CD4-positive, alpha-beta T cell treated with Interleukin-15 for 1 hour (primary cell): Measurements from ENCODE around the gene ZNF658.
"Not testable (repeated sequence)": the region's sequence is repeated elsewhere in the genome, so short reads cannot be mapped to it uniquely, and the experiment has no call there.

Source experiments
- DNase-seq: peaks from one replicate; pipeline ENCODE4 v3.0.0-alpha.2; 2020

Gene ZNF658

GRCh38 chr9:66900490-66901131 is at the start of gene ZNF658:
ZNF658 (plus strand) TSS chr9:66900725; CDS start chr9:66903562, 2,837 bp downstream.
- peak; percentile 80 for DNase-seq

GRCh38 chr9:66861732-66862131 is 38.8 kb upstream of the ZNF658 start:
- not testable (repeated sequence) for DNase-seq

GRCh38 chr9:66868660-66869059 is 31.9 kb upstream of the ZNF658 start:
- not testable (repeated sequence) for DNase-seq

- not testable (repeated sequence) for DNase-seq
Measured at GRCh38 chr9:66880605-66881004, 19.9 kb upstream of the ZNF658 start.

- DNase-seq, result not testable (repeated sequence)
Measured at GRCh38 chr9:66881847-66882246, 18.7 kb upstream of the ZNF658 start.

GRCh38 chr9:66890334-66890733 is 10.2 kb upstream of the ZNF658 start:
- DNase-seq, result not testable (repeated sequence)

GRCh38 chr9:66901141-66901540 is 616 bp downstream of the ZNF658 start:
- not testable (repeated sequence) for DNase-seq

GRCh38 chr9:66909560-66909959 is 9.0 kb downstream of the ZNF658 start:
- not testable (repeated sequence) for DNase-seq

- DNase-seq, result not testable (repeated sequence)
Measured at GRCh38 chr9:66920072-66920471, 19.5 kb downstream of the ZNF658 start.

- DNase-seq, result not testable (repeated sequence)
Measured at GRCh38 chr9:66936194-66936870, 35.8 kb downstream of the ZNF658 start.

GRCh38 chr9:66937662-66938061 is 37.1 kb downstream of the ZNF658 start:
- not testable (repeated sequence) for DNase-seq

GRCh38 chr9:66938322-66938721 is 37.8 kb downstream of the ZNF658 start:
- not testable (repeated sequence) for DNase-seq

GRCh38 chr9:66939878-66940830 is 39.6 kb downstream of the ZNF658 start:
- not testable (repeated sequence) for DNase-seq

- DNase-seq, result not testable (repeated sequence)
Measured at GRCh38 chr9:66942400-66943155, 42.1 kb downstream of the ZNF658 start.

GRCh38 chr9:66952576-66952975 is 52.1 kb downstream of the ZNF658 start:
- DNase-seq, result not testable (repeated sequence)
